AG04449 (cell line): ENCODE data around the gene GPR55.

Experiments used
- CTCF ChIA-PET: fragments of 350-600 bp; formaldehyde crosslinking; extraction: SDS; loops from one replicate; lab custom pipeline; 2021; ENCODE audit warnings: antibody characterized with exemption; lab: Yijun Ruan, JAX
- POLR2A ChIA-PET: fragments of 400-600, 350-600 bp; formaldehyde crosslinking; extraction: SDS; loops from one replicate; lab custom pipeline; 2020; ENCODE audit warnings: antibody characterized with exemption, inconsistent platforms; lab: Yijun Ruan, JAX
- DNase-seq: peaks from one replicate; pipeline ENCODE4 v3.0.0-alpha.2; 2010; ENCODE audit warnings: low read depth, low spot score
- H3K4me3 ChIP-seq: 2 replicates; pipeline ENCODE4 v1.5.1; 2011; ENCODE audit warnings: low read depth, mild to moderate bottlenecking, control low read depth, low read length
- TF ChIP-seq, protein P1 (sequence below): IDR thresholded peaks from one replicate; pipeline ENCODE4 v1.5.1; 2011; ENCODE audit warnings: mild to moderate bottlenecking, moderate library complexity, low read length, control low read depth, inconsistent platforms; ENCODE audit not compliant: insufficient read depth; ENCODE audit errors: missing control alignments

Gene GPR55

GRCh38 chr2:230887342-230887741 is 37.7 kb downstream of the GPR55 start:
- DNase-seq = no peak
- TF ChIP-seq, protein P1, sequence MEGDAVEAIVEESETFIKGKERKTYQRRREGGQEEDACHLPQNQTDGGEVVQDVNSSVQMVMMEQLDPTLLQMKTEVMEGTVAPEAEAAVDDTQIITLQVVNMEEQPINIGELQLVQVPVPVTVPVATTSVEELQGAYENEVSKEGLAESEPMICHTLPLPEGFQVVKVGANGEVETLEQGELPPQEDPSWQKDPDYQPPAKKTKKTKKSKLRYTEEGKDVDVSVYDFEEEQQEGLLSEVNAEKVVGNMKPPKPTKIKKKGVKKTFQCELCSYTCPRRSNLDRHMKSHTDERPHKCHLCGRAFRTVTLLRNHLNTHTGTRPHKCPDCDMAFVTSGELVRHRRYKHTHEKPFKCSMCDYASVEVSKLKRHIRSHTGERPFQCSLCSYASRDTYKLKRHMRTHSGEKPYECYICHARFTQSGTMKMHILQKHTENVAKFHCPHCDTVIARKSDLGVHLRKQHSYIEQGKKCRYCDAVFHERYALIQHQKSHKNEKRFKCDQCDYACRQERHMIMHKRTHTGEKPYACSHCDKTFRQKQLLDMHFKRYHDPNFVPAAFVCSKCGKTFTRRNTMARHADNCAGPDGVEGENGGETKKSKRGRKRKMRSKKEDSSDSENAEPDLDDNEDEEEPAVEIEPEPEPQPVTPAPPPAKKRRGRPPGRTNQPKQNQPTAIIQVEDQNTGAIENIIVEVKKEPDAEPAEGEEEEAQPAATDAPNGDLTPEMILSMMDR = no peak
- no peak overlapping the region for H3K4me3 ChIP-seq
- POLR2A ChIA-PET = no interaction called here
- CTCF ChIA-PET = interaction anchor here (1.1 to 1.2 kb wide), 3 partner anchors 13 to 166 kb away, joined by 3 to 4 read pairs (median 3); no protein-coding TSS in a partner anchor

DNA sequence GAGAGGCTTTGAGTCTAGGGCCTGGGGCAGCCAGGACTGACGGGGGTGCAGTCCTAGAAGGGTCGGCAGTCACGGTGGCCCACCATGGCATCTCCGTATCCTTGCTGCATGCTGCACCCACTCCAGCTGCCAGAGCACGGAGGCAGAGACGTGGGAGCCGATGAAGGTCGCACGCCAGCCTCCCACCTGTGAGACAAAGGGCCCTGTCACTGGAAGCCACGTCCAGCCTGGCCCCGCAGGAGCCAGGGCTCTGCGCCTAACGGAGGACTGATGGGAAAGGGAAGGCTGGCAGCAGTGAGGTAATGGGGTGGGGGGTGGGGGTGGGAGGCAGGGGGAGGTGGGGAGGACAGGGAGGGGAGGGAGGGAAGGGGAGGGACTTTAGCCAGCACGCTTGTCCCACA is 38.4 kb downstream of the GPR55 start:
- TF ChIP-seq, protein P1 = no peak

GRCh38 chr2:230886206-230886605 is 38.8 kb downstream of the GPR55 start:
- POLR2A ChIA-PET = no interaction called here

More for the DNA sequence above, 38.4 kb downstream of the GPR55 start:
- no peak overlapping the region for H3K4me3 ChIP-seq
- no peak for DNase-seq
- CTCF ChIA-PET = interaction anchor here (0.9 to 1.6 kb wide), 2 partner anchors 13 to 16 kb away, joined by 3 to 4 read pairs; no protein-coding TSS in a partner anchor
- POLR2A ChIA-PET = no interaction called here

DNA sequence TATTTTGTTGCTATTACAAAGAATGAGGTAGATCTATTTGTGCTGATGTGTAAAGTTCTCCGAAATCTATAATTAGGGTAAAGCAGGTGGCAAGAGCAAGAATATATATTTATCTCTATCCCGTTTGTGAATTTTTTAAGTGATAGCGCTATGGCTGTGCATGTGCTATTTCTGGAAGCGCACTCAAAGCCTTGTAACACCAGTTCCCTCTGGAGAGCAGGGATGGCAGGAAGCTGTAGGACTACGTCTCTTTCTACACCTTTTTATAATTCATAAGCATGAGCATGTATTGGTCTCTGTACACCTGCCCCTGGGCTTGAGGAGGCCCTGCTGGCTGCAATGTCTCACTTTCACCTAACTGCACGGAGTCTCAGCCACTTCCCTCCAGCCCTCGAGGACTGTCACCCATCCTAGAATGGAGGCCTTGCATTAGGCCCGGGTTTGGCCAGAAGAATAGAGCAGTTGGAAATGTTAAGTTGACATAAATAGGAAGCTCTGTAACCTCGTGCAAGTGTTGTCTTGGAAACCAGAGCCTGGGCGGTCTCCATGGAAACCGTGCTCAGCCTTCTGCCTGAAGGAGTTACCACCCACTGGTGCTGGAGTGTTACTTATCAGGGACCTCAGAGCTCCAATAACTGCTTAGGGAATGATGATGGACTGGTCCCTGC is 39.4 kb downstream of the GPR55 start:
- TF ChIP-seq, protein P1 = no peak
- CTCF ChIA-PET = interaction anchor here (0.9 to 1.6 kb wide), 5 partner anchors 11 to 104 kb away, joined by 3 to 4 read pairs (median 3); no protein-coding TSS in a partner anchor
- POLR2A ChIA-PET = no interaction called here
- H3K4me3 ChIP-seq = no peak overlapping the region
- DNase-seq = no peak

More at GRCh38 chr2:230886206-230886605, 38.8 kb downstream of the GPR55 start:
- no peak for DNase-seq
- CTCF ChIA-PET = interaction anchor here (0.9 to 1.6 kb wide), 4 partner anchors 10 to 102 kb away, joined by 3 to 4 read pairs (median 3); no protein-coding TSS in a partner anchor
- TF ChIP-seq, protein P1 = no peak
- H3K4me3 ChIP-seq = no peak overlapping the region

DNA sequence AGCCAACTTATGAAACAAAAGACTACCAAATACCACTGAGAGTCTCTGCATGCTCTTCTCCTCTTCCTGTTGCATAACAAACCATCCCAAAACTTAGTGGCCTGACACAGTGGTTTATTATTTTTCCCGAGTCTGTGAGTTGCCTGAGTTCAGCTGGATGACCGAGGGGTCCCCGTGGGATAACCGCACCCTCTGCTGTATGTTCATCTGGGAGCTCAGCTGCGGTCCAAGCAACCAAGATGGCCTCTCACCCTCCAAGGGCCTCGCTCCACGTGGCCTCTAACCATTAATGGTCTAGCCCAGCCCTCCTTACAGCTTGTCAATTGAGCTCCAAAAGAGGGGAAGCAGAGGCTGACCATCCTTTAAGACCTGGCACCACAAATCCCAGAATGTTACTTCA is 43.2 kb downstream of the GPR55 start:
- ChIA-PET CTCF (interaction anchor here (1.1 to 1.4 kb wide), 2 partner anchors 20 to 171 kb away, joined by 4 to 5 read pairs; no protein-coding TSS in a partner anchor), POLR2A (no interaction called here)
- DNase-seq = no peak
- H3K4me3 ChIP-seq = no peak overlapping the region
- TF ChIP-seq, protein P1 = no peak

- TF ChIP-seq, protein P1 = no peak
- CTCF ChIA-PET = interaction anchor here (2.4 kb wide), 1 partner anchor 31 kb away, joined by 14 read pairs; no protein-coding TSS in a partner anchor
- POLR2A ChIA-PET = no interaction called here
- DNase-seq = no peak
- no peak overlapping the region for H3K4me3 ChIP-seq
Measured at GRCh38 chr2:230879891-230880290, 45.2 kb downstream of the GPR55 start.
